ENCODE results near the gene LRMDA.

GRCh38 chr10:76324283-76324682 is 892.9 kb downstream of the LRMDA start:
- TF ChIP-seq, protein P1, sequence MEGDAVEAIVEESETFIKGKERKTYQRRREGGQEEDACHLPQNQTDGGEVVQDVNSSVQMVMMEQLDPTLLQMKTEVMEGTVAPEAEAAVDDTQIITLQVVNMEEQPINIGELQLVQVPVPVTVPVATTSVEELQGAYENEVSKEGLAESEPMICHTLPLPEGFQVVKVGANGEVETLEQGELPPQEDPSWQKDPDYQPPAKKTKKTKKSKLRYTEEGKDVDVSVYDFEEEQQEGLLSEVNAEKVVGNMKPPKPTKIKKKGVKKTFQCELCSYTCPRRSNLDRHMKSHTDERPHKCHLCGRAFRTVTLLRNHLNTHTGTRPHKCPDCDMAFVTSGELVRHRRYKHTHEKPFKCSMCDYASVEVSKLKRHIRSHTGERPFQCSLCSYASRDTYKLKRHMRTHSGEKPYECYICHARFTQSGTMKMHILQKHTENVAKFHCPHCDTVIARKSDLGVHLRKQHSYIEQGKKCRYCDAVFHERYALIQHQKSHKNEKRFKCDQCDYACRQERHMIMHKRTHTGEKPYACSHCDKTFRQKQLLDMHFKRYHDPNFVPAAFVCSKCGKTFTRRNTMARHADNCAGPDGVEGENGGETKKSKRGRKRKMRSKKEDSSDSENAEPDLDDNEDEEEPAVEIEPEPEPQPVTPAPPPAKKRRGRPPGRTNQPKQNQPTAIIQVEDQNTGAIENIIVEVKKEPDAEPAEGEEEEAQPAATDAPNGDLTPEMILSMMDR (IDR thresholded peaks at IDR 0.05): no peak
- TF ChIP-seq POLR2AphosphoS5 (IDR thresholded peaks at IDR 0.05) (no peak), POLR2A (IDR thresholded peaks at IDR 0.05) (no peak), EP300 (IDR thresholded peaks at IDR 0.05; ENCODE audit: low read depth) (no peak)

Measured in transverse colon (tissue), 4 donors.